Neutrophil (primary cell): ENCODE results near the gene PADI3.

Source experiments
- H3K27ac ChIP-seq: fragments of 200-600 bp; sonication (generic); 2 replicates; pipeline ENCODE4 v1.5.1; 2016; ENCODE audit warnings: mild to moderate bottlenecking, moderate library complexity
- H3K27me3 ChIP-seq: fragments of 200-600 bp; sonication (generic); 2 replicates; pipeline ENCODE4 v1.6.0; 2016; ENCODE audit warnings: mild to moderate bottlenecking
- H3K36me3 ChIP-seq: fragments of 200-600 bp; sonication (generic); 2 replicates; pipeline ENCODE4 v1.5.1; 2017
- H3K4me1 ChIP-seq, 2 experiments: fragments of 200-600 bp in 1 of 2; sonication (generic) in 1 of 2; 1 replicate in 1 of 2; 2 replicates in 1 of 2; pipeline versions ENCODE4 v1.5.1 to v1.6.1; 2013 to 2016; ENCODE audit warnings: low read depth in 1 of 2, low read length in 1 of 2, mild to moderate bottlenecking in 1 of 2, moderate library complexity in 1 of 2; ENCODE audit not compliant: control insufficient read depth in 1 of 2, insufficient read depth in 1 of 2
- H3K4me3 ChIP-seq, 2 experiments: fragments of 200-600 bp in 1 of 2; sonication (generic) in 1 of 2; 1 replicate in 1 of 2; 2 replicates in 1 of 2; pipeline ENCODE4 v1.5.1; 2013 to 2016; ENCODE audit warnings: low read depth in 1 of 2, low read length in 1 of 2, mild to moderate bottlenecking in 1 of 2, moderate library complexity in 1 of 2
- H3K9me3 ChIP-seq: fragments of 200-600 bp; sonication (generic); 2 replicates; pipeline ENCODE4 v1.5.1; 2016
- CTCF ChIP-seq: fragments of 200-600 bp; sonication (generic); IDR thresholded peaks from 2 replicates; pipeline ENCODE4 v1.5.1; 2016; ENCODE audit warnings: antibody characterized with exemption

The PADI3 gene, protein sequence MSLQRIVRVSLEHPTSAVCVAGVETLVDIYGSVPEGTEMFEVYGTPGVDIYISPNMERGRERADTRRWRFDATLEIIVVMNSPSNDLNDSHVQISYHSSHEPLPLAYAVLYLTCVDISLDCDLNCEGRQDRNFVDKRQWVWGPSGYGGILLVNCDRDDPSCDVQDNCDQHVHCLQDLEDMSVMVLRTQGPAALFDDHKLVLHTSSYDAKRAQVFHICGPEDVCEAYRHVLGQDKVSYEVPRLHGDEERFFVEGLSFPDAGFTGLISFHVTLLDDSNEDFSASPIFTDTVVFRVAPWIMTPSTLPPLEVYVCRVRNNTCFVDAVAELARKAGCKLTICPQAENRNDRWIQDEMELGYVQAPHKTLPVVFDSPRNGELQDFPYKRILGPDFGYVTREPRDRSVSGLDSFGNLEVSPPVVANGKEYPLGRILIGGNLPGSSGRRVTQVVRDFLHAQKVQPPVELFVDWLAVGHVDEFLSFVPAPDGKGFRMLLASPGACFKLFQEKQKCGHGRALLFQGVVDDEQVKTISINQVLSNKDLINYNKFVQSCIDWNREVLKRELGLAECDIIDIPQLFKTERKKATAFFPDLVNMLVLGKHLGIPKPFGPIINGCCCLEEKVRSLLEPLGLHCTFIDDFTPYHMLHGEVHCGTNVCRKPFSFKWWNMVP

DNA sequence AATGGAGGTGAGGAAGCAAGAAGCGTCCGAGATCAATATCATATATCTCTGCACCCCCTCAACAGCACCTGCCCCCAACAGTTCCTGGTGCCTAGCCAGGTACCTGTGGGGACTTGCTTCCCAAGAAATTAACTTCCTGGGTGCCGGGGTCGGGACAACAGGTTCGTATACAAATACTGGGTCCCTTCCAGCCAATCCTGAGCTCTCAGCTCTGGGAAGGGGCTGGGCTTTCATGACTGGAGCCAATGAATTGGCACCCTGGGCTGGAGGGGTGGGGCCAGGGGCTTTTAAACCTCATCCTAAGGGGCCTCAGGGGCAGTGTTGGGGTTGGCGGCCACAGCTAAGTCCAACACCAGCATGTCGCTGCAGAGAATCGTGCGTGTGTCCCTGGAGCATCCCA is at the start of gene PADI3:
TSS of gene PADI3 (plus strand) at position 318 of the 400 bp plus-strand sequence. CDS start at position 358, 40 bp downstream.
- no peaks in the 10 kb centered on the region for H3K36me3 ChIP-seq
- no peak for TF ChIP-seq CTCF
- no peaks in the 10 kb centered on the region for H3K4me1 ChIP-seq
- peaks cover 14% of the 10 kb centered on the region for H3K27me3 ChIP-seq
- H3K9me3 ChIP-seq = no peaks in the 10 kb centered on the region
- no peak within 1 kb of the TSS for H3K4me3 ChIP-seq
- no peak within 1 kb of the TSS for H3K27ac ChIP-seq

DNA sequence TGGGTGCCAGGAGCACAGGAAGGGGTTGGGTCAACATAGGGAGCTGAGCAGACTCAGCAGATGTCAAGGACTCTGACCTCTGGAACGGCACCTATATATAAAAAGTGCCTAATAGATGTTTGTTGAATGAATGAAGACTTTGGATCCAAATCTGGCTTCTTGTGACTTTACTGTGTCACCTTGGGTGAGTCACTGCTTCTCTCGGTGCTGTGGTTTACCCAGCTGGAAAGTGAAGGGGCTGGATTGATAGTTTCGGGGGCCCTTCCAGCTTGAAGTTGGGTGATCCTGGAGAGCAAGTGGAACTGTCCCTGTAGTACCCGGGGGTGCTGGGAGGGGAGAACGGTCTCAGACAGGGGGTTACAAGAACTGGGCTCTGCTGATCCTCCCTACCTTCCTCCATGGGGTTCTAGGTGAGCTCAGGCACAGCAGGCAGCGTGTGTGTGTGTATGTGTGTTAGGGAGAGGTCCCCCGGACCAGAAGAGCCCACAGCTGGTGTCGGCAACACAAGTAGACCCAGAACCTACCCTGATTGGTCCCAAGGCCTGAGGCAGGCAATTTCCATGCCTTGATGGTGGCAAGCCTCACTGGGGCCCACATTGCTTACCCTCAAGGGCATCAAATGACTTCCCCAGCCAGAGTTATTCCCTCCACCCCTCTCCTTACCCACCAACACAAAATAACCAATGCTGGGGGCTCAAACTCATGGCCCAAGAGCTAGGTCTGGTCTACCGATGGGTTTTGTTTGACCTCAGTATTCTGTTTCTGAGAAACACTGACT is 49.4 kb upstream of the PADI3 start:
- Histone ChIP-seq H3K4me1 (no peaks in the 10 kb centered on the region), H3K27me3 (no peaks in the 10 kb centered on the region), H3K9me3 (no peaks in the 10 kb centered on the region), H3K27ac (no peak overlapping the region), H3K4me3 (no peak overlapping the region), H3K36me3 (no peaks in the 10 kb centered on the region)
- no peak for TF ChIP-seq CTCF

GRCh38 chr1:17200246-17200645 is 48.7 kb upstream of the PADI3 start:
- H3K4me1 ChIP-seq = no peaks in the 10 kb centered on the region
- H3K27ac ChIP-seq = no peak overlapping the region
- no peaks in the 10 kb centered on the region for H3K9me3 ChIP-seq
- TF ChIP-seq CTCF = no peak
- H3K27me3 ChIP-seq = no peaks in the 10 kb centered on the region
- H3K4me3 ChIP-seq = no peak overlapping the region
- H3K36me3 ChIP-seq = no peaks in the 10 kb centered on the region

GRCh38 chr1:17200756-17201155 is 48.1 kb upstream of the PADI3 start:
- Histone ChIP-seq H3K4me1 (no peaks in the 10 kb centered on the region), H3K36me3 (no peaks in the 10 kb centered on the region), H3K4me3 (no peak overlapping the region), H3K27me3 (no peaks in the 10 kb centered on the region), H3K27ac (no peak overlapping the region), H3K9me3 (no peaks in the 10 kb centered on the region)
- no peak for TF ChIP-seq CTCF

- no peak for TF ChIP-seq CTCF
- Histone ChIP-seq H3K4me3 (no peak overlapping the region), H3K4me1 (no peaks in the 10 kb centered on the region), H3K9me3 (no peaks in the 10 kb centered on the region), H3K27me3 (no peaks in the 10 kb centered on the region), H3K36me3 (no peaks in the 10 kb centered on the region), H3K27ac (no peak overlapping the region)
Measured at GRCh38 chr1:17201201-17202021, 47.5 kb upstream of the PADI3 start.
